MM.1S (cell line): ENCODE results near the gene FUT3.
"Not testable (repeated sequence)": the region's sequence is repeated elsewhere in the genome, so short reads cannot be mapped to it uniquely, and the experiment has no call there.

ENCODE experiments used
- DNase-seq: peaks from one replicate; pipeline ENCODE4 v3.0.0-alpha.2; 2015
- H2AFZ ChIP-seq: fragments of 300-600 bp; sonication (generic); 2 replicates; pipeline ENCODE4 v1.6.0; 2016; ENCODE audit warnings: antibody characterized with exemption, low read length
- H3F3A ChIP-seq: fragments of 300-600 bp; sonication (generic); 2 replicates; pipeline ENCODE4 v1.6.1; 2016; ENCODE audit warnings: mild to moderate bottlenecking, antibody characterized with exemption, low read length, moderate library complexity, mixed read lengths; ENCODE audit not compliant: insufficient read depth
- H3K27ac ChIP-seq: fragments of 300-600 bp; sonication (generic); 2 replicates; pipeline ENCODE4 v1.5.1; 2016; ENCODE audit warnings: mild to moderate bottlenecking, low read length
- H3K27me3 ChIP-seq: fragments of 300-600 bp; sonication (generic); replicated peaks from 2 replicates; pipeline ENCODE4 v1.6.0; 2016; ENCODE audit warnings: low read length; ENCODE audit not compliant: insufficient read depth
- H3K36me3 ChIP-seq: fragments of 300-600 bp; sonication (generic); replicated peaks from 2 replicates; pipeline ENCODE4 v1.6.1; 2016; ENCODE audit warnings: mild to moderate bottlenecking, low read length, mixed read lengths; ENCODE audit not compliant: insufficient read depth
- H3K4me1 ChIP-seq: fragments of 300-600 bp; sonication (generic); 2 replicates; pipeline ENCODE4 v1.6.1; 2016; ENCODE audit warnings: low read length, mixed read lengths
- H3K4me2 ChIP-seq: fragments of 300-600 bp; sonication (generic); 2 replicates; pipeline ENCODE4 v1.6.0; 2016; ENCODE audit warnings: low read depth, low read length
- H3K4me3 ChIP-seq: fragments of 300-600 bp; sonication (generic); 2 replicates; pipeline ENCODE4 v1.5.1; 2016; ENCODE audit warnings: low read length, mixed read lengths
- H3K79me2 ChIP-seq: fragments of 300-600 bp; sonication (generic); 2 replicates; pipeline ENCODE4 v1.6.1; 2016; ENCODE audit warnings: mixed run types, low read length, mixed read lengths
- H3K9ac ChIP-seq: fragments of 300-600 bp; sonication (generic); 2 replicates; pipeline ENCODE4 v1.6.1; 2016; ENCODE audit warnings: low read length, mixed read lengths
- H3K9me2 ChIP-seq: fragments of 300-600 bp; sonication (generic); replicated peaks from 2 replicates; pipeline ENCODE4 v1.6.1; 2016; ENCODE audit warnings: mild to moderate bottlenecking, low read length, mixed read lengths; ENCODE audit not compliant: insufficient read depth
- H3K9me3 ChIP-seq: fragments of 300-600 bp; sonication (generic); replicated peaks from 2 replicates; pipeline ENCODE4 v1.6.1; 2016; ENCODE audit warnings: mild to moderate bottlenecking, low read length, mixed read lengths; ENCODE audit not compliant: insufficient read depth
- H4K20me1 ChIP-seq: fragments of 300-600 bp; sonication (generic); 2 replicates; pipeline ENCODE4 v1.6.1; 2016; ENCODE audit warnings: mild to moderate bottlenecking, low read length, moderate library complexity, mixed read lengths; ENCODE audit not compliant: insufficient read depth
- CTCF ChIP-seq: fragments of 300-600 bp; sonication (generic); IDR thresholded peaks from 2 replicates; pipeline ENCODE4 v1.5.1; 2016; ENCODE audit warnings: antibody characterized with exemption, low read length, mixed read lengths
- EZH2 ChIP-seq: fragments of 300-600 bp; sonication (generic); optimal IDR thresholded peaks from 2 replicates; pipeline ENCODE3; 2017; ENCODE audit warnings: low read depth, mild to moderate bottlenecking, antibody characterized with exemption, low read length, mixed read lengths
- EZH2phosphoT487 ChIP-seq: fragments of 300-600 bp; sonication (generic); IDR thresholded peaks from 2 replicates; pipeline ENCODE4 v1.6.1; 2018; ENCODE audit warnings: antibody characterized with exemption, low read length

FUT3 gene

GRCh38 chr19:5850189-5850588 lies 1.1 kb downstream of the FUT3 start:
- Histone ChIP-seq H3K4me2 (no peak overlapping the region), H3K9me2 (no peaks in the 10 kb centered on the region), H2AFZ (no peak overlapping the region), H3K9me3 (no peaks in the 10 kb centered on the region), H3K27me3 (peaks cover 93% of the 10 kb centered on the region), H3K4me3 (no peak overlapping the region), H3K4me1 (no peaks in the 10 kb centered on the region), H3K27ac (no peak overlapping the region), H4K20me1 (no peaks in the 10 kb centered on the region), H3K9ac (no peak overlapping the region), H3F3A (no peaks in the 10 kb centered on the region), H3K79me2 (no peaks in the 10 kb centered on the region), H3K36me3 (no peaks in the 10 kb centered on the region)
- no peak for DNase-seq
- TF ChIP-seq CTCF (no peak), EZH2phosphoT487 (no peak), EZH2 (no peak)

GRCh38 chr19:5848621-5849020 lies 2.6 kb downstream of the FUT3 start:
- H3K27ac ChIP-seq, H3K9ac ChIP-seq, H4K20me1 ChIP-seq, H3K4me1 ChIP-seq, H2AFZ ChIP-seq, H3K79me2 ChIP-seq, H3K4me2 ChIP-seq, H3F3A ChIP-seq, H3K36me3 ChIP-seq, H3K4me3 ChIP-seq, H3K9me2 ChIP-seq, DNase-seq, H3K9me3 ChIP-seq: not testable (repeated sequence)
- peaks cover 90% of the 10 kb centered on the region for H3K27me3 ChIP-seq

GRCh38 chr19:5847846-5848245 lies 3.4 kb downstream of the FUT3 start:
- not testable (repeated sequence) for H3K9me3 ChIP-seq, H4K20me1 ChIP-seq, H3K4me1 ChIP-seq, H2AFZ ChIP-seq, H3K9ac ChIP-seq, H3K4me3 ChIP-seq, H3K27ac ChIP-seq, DNase-seq, H3K9me2 ChIP-seq, H3K4me2 ChIP-seq, H3F3A ChIP-seq, H3K36me3 ChIP-seq, H3K79me2 ChIP-seq
- H3K27me3 ChIP-seq = peaks cover 92% of the 10 kb centered on the region

GRCh38 chr19:5844456-5845433 lies 6.5 kb downstream of the FUT3 start:
- Histone ChIP-seq H3K9me2 (no peaks in the 10 kb centered on the region), H3K4me1 (no peaks in the 10 kb centered on the region), H3K4me3 (no peak overlapping the region), H3K4me2 (no peak overlapping the region), H3K36me3 (no peaks in the 10 kb centered on the region), H3K79me2 (no peaks in the 10 kb centered on the region), H3K27ac (no peak overlapping the region), H3K9me3 (no peaks in the 10 kb centered on the region), H2AFZ (no peak overlapping the region), H3F3A (no peaks in the 10 kb centered on the region), H4K20me1 (no peaks in the 10 kb centered on the region), H3K27me3 (peaks cover 78% of the 10 kb centered on the region), H3K9ac (no peak overlapping the region)
- TF ChIP-seq CTCF = no peak
- no peak for TF ChIP-seq EZH2phosphoT487
- no peak for TF ChIP-seq EZH2
- DNase-seq = no peak
